ENCODE data around the gene XPNPEP3.

The XPNPEP3 gene

GRCh38 chr22:40898850-40899357, 42.0 kb downstream of the XPNPEP3 start:
- Histone ChIP-seq H4K91ac (ENCODE audit: low read depth, low read length, poor library complexity) (no peak overlapping the region), H3K27me3 (ENCODE audit: control insufficient read depth in 3 of 3, insufficient read depth in 3 of 3, low read depth in 1 of 3, low read length in 3 of 3) (no peaks in the 10 kb centered on the region), H3K79me1 (ENCODE audit: low read depth, low read length) (no peaks in the 10 kb centered on the region), H3K4ac (ENCODE audit: low read length) (no peak overlapping the region), H3K18ac (ENCODE audit: low read length) (no peak overlapping the region), H2AK5ac (ENCODE audit: low read depth, low read length) (no peak overlapping the region), H3K4me1 (ENCODE audit: control insufficient read depth in 2 of 2, insufficient read depth in 1 of 2, low read depth in 1 of 2, low read length in 2 of 2) (no peaks in the 10 kb centered on the region), H3K4me3 (ENCODE audit: low read length in 2 of 2) (no peak overlapping the region), H2BK12ac (ENCODE audit: low read length) (no peak overlapping the region), H3K23ac (ENCODE audit: low read depth, low read length, poor library complexity) (no peak overlapping the region), H3K4me2 (ENCODE audit: insufficient read depth, low read length, poor library complexity, severe bottlenecking) (no peak overlapping the region), H3K9ac (ENCODE audit: low read depth, low read length, poor library complexity) (no peak overlapping the region), H3K27ac (replicated peaks; ENCODE audit: low read length) (no peak overlapping the region), H2BK5ac (ENCODE audit: low read length) (no peak overlapping the region), H4K8ac (ENCODE audit: low read depth, low read length) (no peak overlapping the region), H2BK15ac (ENCODE audit: low read length) (no peak overlapping the region), H3K9me3 (replicated peaks in 1 of 2; ENCODE audit: control insufficient read depth in 2 of 2, insufficient read depth in 1 of 2, low read depth in 1 of 2, low read length in 2 of 2) (no peaks in the 10 kb centered on the region), H3K36me3 (replicated peaks in 1 of 2; ENCODE audit: control insufficient read depth in 2 of 2, insufficient read depth in 2 of 2, low read length in 2 of 2) (peaks cover 3 to 16% of the 10 kb centered on the region in 2 donors), H2AFZ (ENCODE audit: low read length) (no peak overlapping the region), H3K14ac (ENCODE audit: low read length) (no peak overlapping the region), H2BK120ac (ENCODE audit: low read depth, low read length) (no peak overlapping the region)
- DNase-seq (ENCODE audit: low spot score) = no peak
- WGBS, 2 donors (ENCODE audit: extremely low coverage in 2 of 2, insufficient read length in 2 of 2, insufficient replicate concordance in 1 of 2) = no CpG with 5 or more reads among the region's 3 CpGs

GRCh38 chr22:40904101-40904500, 47.2 kb downstream of the XPNPEP3 start:
- H3K14ac ChIP-seq (ENCODE audit: low read length) = no peak overlapping the region
- no peak overlapping the region for H2BK15ac ChIP-seq (ENCODE audit: low read length)
- H3K23ac ChIP-seq (ENCODE audit: low read depth, low read length, poor library complexity) = no peak overlapping the region
- no peak overlapping the region for H2BK120ac ChIP-seq (ENCODE audit: low read depth, low read length)
- H4K8ac ChIP-seq (ENCODE audit: low read depth, low read length) = no peak overlapping the region
- H4K91ac ChIP-seq (ENCODE audit: low read depth, low read length, poor library complexity) = no peak overlapping the region
- WGBS, 2 donors (ENCODE audit: extremely low coverage in 2 of 2, insufficient read length in 2 of 2, insufficient replicate concordance in 1 of 2) = no CpG with 5 or more reads among the region's 1 CpG
- no peak overlapping the region for H3K4me2 ChIP-seq (ENCODE audit: insufficient read depth, low read length, poor library complexity, severe bottlenecking)
- no peaks in the 10 kb centered on the region for H3K79me1 ChIP-seq (ENCODE audit: low read depth, low read length)
- H3K9me3 ChIP-seq (replicated peaks in 1 of 2; ENCODE audit: control insufficient read depth in 2 of 2, insufficient read depth in 1 of 2, low read depth in 1 of 2, low read length in 2 of 2) = no peaks in the 10 kb centered on the region
- no peak overlapping the region for H2BK5ac ChIP-seq (ENCODE audit: low read length)
- H3K27ac ChIP-seq (replicated peaks; ENCODE audit: low read length) = no peak overlapping the region
- H3K4me1 ChIP-seq (ENCODE audit: control insufficient read depth in 2 of 2, insufficient read depth in 1 of 2, low read depth in 1 of 2, low read length in 2 of 2) = no peaks in the 10 kb centered on the region
- no peak overlapping the region for H3K4me3 ChIP-seq (ENCODE audit: low read length in 2 of 2)
- no peak overlapping the region for H2AFZ ChIP-seq (ENCODE audit: low read length)
- no peak overlapping the region for H2BK12ac ChIP-seq (ENCODE audit: low read length)
- DNase-seq (ENCODE audit: low spot score) = no peak
- no peak overlapping the region for H2AK5ac ChIP-seq (ENCODE audit: low read depth, low read length)
- H3K9ac ChIP-seq (ENCODE audit: low read depth, low read length, poor library complexity) = no peak overlapping the region
- no peak overlapping the region for H3K4ac ChIP-seq (ENCODE audit: low read length)
- no peak overlapping the region for H3K18ac ChIP-seq (ENCODE audit: low read length)
- peaks cover 8 to 41% of the 10 kb centered on the region in 2 donors for H3K36me3 ChIP-seq (replicated peaks in 1 of 2; ENCODE audit: control insufficient read depth in 2 of 2, insufficient read depth in 2 of 2, low read length in 2 of 2)
- H3K27me3 ChIP-seq (ENCODE audit: control insufficient read depth in 3 of 3, insufficient read depth in 3 of 3, low read depth in 1 of 3, low read length in 3 of 3) = no peaks in the 10 kb centered on the region

DNA sequence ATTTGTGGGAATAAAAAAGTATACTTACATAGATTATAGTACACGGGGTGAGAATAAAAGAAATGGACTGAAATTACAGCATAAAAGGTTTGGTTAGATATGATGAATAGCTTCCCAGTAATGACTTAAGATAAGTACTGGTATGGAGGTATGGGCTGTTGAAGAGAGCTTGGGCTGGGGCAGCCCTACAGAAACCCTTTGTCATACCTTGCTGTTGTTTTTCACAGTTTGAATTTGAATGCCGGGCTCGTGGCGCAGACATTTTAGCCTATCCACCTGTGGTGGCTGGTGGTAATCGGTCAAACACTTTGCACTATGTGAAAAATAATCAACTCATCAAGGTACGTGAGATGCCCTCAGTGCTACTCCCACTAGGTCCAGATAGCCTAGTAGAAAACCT, 51.9 kb downstream of the XPNPEP3 start:
- no peak overlapping the region for H3K18ac ChIP-seq (ENCODE audit: low read length)
- no peaks in the 10 kb centered on the region for H3K27me3 ChIP-seq (ENCODE audit: control insufficient read depth in 3 of 3, insufficient read depth in 3 of 3, low read depth in 1 of 3, low read length in 3 of 3)
- no peaks in the 10 kb centered on the region for H3K9me3 ChIP-seq (replicated peaks in 1 of 2; ENCODE audit: control insufficient read depth in 2 of 2, insufficient read depth in 1 of 2, low read depth in 1 of 2, low read length in 2 of 2)
- no CpG with 5 or more reads among the region's 6 CpGs for WGBS, 2 donors (ENCODE audit: extremely low coverage in 2 of 2, insufficient read length in 2 of 2, insufficient replicate concordance in 1 of 2)
- no peak overlapping the region for H2BK120ac ChIP-seq (ENCODE audit: low read depth, low read length)
- no peak overlapping the region for H2AK5ac ChIP-seq (ENCODE audit: low read depth, low read length)
- H3K9ac ChIP-seq (ENCODE audit: low read depth, low read length, poor library complexity) = no peak overlapping the region
- H2BK15ac ChIP-seq (ENCODE audit: low read length) = no peak overlapping the region
- H4K91ac ChIP-seq (ENCODE audit: low read depth, low read length, poor library complexity) = no peak overlapping the region
- no peak overlapping the region for H2BK12ac ChIP-seq (ENCODE audit: low read length)
- no peak for DNase-seq (ENCODE audit: low spot score)
- no peak overlapping the region for H3K4ac ChIP-seq (ENCODE audit: low read length)
- H3K79me1 ChIP-seq (ENCODE audit: low read depth, low read length) = no peaks in the 10 kb centered on the region
- no peak overlapping the region for H3K23ac ChIP-seq (ENCODE audit: low read depth, low read length, poor library complexity)
- H3K4me1 ChIP-seq (ENCODE audit: control insufficient read depth in 2 of 2, insufficient read depth in 1 of 2, low read depth in 1 of 2, low read length in 2 of 2) = no peaks in the 10 kb centered on the region
- no peak overlapping the region for H2AFZ ChIP-seq (ENCODE audit: low read length)
- no peak overlapping the region for H3K27ac ChIP-seq (replicated peaks; ENCODE audit: low read length)
- H4K8ac ChIP-seq (ENCODE audit: low read depth, low read length) = no peak overlapping the region
- no peak overlapping the region for H3K14ac ChIP-seq (ENCODE audit: low read length)
- no peak overlapping the region for H3K4me3 ChIP-seq (ENCODE audit: low read length in 2 of 2)
- H2BK5ac ChIP-seq (ENCODE audit: low read length) = no peak overlapping the region
- H3K36me3 ChIP-seq (replicated peaks in 1 of 2; ENCODE audit: control insufficient read depth in 2 of 2, insufficient read depth in 2 of 2, low read length in 2 of 2) = peaks cover 6 to 77% of the 10 kb centered on the region in 2 donors
- no peak overlapping the region for H3K4me2 ChIP-seq (ENCODE audit: insufficient read depth, low read length, poor library complexity, severe bottlenecking)

DNA sequence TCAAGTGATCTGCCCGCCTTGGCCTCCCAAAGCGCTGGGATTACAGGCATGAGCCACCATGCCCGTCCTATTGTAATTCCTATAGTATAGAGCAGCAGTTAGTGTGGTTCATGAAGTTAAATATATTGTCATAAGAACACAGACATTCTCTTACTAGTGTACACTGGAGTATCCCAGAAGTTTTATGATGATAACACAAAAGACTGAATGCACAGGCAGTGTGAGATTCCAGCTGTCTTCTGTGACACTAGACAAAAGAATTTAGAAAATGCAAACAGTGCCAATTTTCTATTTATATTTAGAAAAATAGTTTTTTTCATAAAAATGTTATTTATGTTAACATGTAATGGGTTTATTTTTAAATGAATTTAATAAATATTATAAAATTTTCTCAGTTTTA, 54.8 kb downstream of the XPNPEP3 start:
- no peak for DNase-seq (ENCODE audit: low spot score)
- Histone ChIP-seq H3K9ac (ENCODE audit: low read depth, low read length, poor library complexity) (no peak overlapping the region), H3K36me3 (replicated peaks in 1 of 2; ENCODE audit: control insufficient read depth in 2 of 2, insufficient read depth in 2 of 2, low read length in 2 of 2) (peaks cover 5 to 91% of the 10 kb centered on the region in 2 donors), H2BK12ac (ENCODE audit: low read length) (no peak overlapping the region), H3K4me3 (ENCODE audit: low read length in 2 of 2) (no peak overlapping the region), H3K79me1 (ENCODE audit: low read depth, low read length) (no peaks in the 10 kb centered on the region), H2BK5ac (ENCODE audit: low read length) (no peak overlapping the region), H2AFZ (ENCODE audit: low read length) (no peak overlapping the region), H2BK120ac (ENCODE audit: low read depth, low read length) (no peak overlapping the region), H2BK15ac (ENCODE audit: low read length) (no peak overlapping the region), H3K27ac (replicated peaks; ENCODE audit: low read length) (no peak overlapping the region), H4K8ac (ENCODE audit: low read depth, low read length) (no peak overlapping the region), H3K4ac (ENCODE audit: low read length) (no peak overlapping the region), H4K91ac (ENCODE audit: low read depth, low read length, poor library complexity) (no peak overlapping the region), H3K18ac (ENCODE audit: low read length) (no peak overlapping the region), H2AK5ac (ENCODE audit: low read depth, low read length) (no peak overlapping the region), H3K23ac (ENCODE audit: low read depth, low read length, poor library complexity) (no peak overlapping the region), H3K27me3 (ENCODE audit: control insufficient read depth in 3 of 3, insufficient read depth in 3 of 3, low read depth in 1 of 3, low read length in 3 of 3) (no peaks in the 10 kb centered on the region), H3K9me3 (replicated peaks in 1 of 2; ENCODE audit: control insufficient read depth in 2 of 2, insufficient read depth in 1 of 2, low read depth in 1 of 2, low read length in 2 of 2) (no peaks in the 10 kb centered on the region), H3K4me1 (ENCODE audit: control insufficient read depth in 2 of 2, insufficient read depth in 1 of 2, low read depth in 1 of 2, low read length in 2 of 2) (no peaks in the 10 kb centered on the region), H3K14ac (ENCODE audit: low read length) (no peak overlapping the region), H3K4me2 (ENCODE audit: insufficient read depth, low read length, poor library complexity, severe bottlenecking) (no peak overlapping the region)
- WGBS, 2 donors (ENCODE audit: extremely low coverage in 2 of 2, insufficient read length in 2 of 2, insufficient replicate concordance in 1 of 2) = no CpG with 5 or more reads among the region's 3 CpGs

Data from neuronal stem cell (in vitro differentiated cells).